IPS-NIHi7 (cell line): ENCODE measurements around the gene HTR3B.

ENCODE experiments used
- DNase-seq: peaks from one replicate; pipeline ENCODE4 v3.0.0; 2012; ENCODE audit warnings: mixed read lengths; ENCODE audit errors: extremely low spot score

The HTR3B gene

GRCh38 chr11:113989916-113990315 lies 85.3 kb downstream of the HTR3B start:
- no peak for DNase-seq

DNA sequence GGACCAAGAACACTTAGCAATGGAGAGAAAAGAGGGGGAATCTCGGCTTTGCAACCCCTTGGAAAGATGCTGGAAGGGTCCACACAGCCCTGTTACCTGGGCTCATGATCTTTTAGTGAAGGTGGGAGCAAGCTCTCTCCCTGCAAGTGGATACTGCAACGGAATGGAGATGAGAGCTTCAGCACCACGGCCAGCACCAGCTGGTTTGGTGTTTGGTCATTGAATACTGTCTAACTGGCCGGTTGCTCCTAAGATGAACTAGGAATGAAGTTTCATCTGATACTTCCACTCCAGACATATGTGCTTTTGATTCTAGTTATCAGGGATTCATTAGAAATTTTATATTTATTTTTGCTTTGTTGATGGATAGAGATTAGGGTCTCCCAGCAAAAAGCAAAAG lies 86.6 kb downstream of the HTR3B start:
- peak; percentile 83 for DNase-seq

DNA sequence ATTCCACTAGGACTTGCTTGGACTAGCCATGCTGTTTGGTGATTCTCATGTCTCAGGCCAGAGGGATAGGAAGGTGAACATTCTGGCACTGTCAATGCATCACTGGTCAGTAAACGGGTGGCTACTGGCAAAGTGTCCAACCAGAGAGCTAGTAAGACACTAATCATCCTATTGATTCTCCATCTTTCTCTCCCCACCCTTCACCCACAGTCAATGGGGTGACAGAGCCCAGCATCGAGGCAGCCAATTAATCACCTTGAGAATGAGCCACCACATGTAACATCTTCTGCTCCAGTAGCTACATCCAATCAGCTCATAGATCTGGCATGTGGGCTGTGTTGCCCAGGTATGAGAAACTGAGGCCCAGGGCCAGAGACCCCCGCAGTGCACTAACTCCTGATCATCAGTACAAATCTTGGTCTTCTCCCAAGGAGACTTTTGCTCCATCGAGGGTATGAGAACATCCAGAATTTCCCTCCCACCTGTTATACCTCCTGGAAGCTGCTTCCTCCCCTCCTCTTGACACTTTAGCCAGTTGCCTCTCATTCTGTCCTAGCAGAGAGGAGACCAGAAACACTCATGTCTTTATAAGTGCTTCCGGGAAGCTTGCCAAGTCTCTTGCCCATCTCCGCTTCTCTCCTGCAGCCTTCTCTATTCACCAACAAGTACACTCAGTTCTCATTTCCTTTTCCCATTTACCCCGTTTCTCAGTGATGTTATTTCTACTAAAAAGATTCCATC lies 87.3 kb downstream of the HTR3B start:
- no peak for DNase-seq

DNA sequence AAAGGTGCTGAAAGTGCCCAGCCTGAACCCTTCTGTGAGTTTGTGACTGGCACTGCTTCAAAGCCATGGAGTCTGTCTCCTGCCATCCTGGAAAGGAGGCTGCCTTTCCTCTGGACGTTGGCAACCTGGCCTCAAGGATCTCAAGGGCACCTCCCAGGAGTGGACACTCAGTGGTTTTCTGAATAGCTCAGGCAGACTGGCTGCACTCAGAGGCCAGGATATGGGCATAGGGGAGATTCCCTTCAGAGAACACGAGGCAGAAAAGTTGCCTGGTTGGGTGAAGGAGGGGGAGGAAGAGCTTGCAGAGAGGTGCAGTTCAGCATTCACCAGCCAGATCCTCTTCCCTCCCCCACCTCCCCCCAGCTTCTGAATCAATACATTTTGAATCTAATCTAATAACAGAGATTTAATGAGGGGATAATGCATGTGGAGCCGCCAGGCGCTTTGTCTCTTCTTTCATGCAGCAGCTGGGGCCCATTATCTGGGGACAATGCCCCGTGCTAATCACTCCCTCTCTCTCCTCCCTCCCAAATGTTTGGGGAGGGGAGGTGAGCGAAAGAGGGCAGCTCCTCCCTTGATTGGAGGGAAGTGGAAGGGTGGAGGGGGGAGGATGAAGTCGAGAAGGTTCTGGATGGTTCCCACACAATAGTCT lies 88.0 kb downstream of the HTR3B start:
- no peak for DNase-seq

DNA sequence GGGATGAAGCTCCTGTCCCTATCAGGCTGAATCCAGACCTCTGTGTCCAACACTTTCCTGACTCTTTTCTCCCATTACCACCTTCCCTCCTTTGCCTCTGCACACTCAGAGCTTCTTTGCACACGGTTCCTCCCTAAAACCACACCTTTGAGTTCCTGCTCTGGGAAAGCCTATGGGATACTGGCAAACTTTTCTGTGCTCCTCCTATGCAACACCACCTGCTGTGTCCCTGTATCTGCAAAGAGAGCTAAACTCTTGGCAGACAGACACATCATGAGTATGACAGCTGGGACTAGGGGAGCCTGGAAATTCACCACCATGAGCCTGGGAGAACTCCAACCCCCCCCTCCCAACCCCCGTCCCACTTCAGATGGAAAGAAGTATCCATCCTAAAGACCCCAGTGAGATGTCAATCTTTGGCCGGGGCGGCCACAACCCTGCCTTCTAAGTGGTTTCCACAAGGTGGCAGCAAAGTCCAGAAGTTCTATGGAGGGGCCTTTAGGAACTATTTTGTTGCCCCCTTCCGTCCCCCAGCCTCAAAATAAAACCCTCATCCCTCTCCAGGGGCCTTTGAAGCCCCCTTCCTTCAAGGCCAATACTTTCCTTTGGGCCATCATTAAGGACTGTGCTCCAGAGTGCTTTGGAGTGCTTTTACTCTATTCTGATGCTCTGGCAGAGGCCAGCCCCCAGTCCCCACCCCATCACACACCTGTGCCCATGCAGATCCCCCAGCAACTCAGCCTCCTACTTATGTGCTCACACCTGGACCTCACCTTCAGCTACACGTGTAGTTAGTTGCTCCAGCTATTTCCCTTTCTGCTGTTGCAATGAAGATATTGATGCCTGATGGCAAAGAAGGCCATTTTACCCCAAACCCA lies 89.7 kb downstream of the HTR3B start:
- DNase-seq = peak; percentile 77
